Measurements from ENCODE around the gene BLOC1S6.

BLOC1S6 gene, protein sequence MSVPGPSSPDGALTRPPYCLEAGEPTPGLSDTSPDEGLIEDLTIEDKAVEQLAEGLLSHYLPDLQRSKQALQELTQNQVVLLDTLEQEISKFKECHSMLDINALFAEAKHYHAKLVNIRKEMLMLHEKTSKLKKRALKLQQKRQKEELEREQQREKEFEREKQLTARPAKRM

DNA sequence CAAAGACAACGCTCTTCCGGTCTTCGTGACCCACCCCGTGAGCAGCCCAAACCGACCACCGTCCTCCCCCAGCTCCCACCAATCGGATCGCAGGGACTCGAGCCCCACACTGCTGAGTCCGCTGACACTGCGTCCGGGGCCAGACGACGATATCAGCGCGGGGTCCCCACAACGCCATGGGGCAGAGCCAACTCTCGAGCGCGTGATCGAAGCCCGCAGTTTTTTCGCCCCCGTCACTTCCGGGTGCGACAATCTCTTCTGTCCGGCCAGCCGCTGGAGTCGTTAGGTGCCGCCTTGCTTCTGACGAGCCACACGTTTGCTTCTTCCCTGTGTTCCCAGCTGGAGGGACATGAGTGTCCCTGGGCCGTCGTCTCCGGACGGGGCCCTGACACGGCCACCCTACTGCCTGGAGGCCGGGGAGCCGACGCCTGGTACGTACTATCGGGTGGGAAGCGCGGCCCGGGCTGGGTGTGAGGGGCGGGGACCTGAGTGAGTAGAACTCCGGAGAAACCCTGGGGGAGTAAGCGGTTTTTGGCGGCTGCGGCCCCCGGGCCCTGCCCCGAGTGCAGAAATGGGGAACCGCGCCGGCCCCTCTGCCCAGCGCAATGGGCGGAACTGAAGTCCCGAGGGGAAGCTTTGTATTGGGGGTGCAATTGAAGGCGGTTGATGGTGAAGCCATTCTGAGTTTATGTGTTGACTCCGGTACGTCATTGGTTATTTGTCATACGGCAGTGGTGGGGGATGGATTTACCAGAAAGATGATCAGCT, at the start of gene BLOC1S6:
Gene BLOC1S6 (plus strand): TSS at position 285 of the 768 bp plus-strand sequence. CDS start 65 bp downstream, at position 350.
- in situ Hi-C loops (cut with HindIII; ENCODE audit: low sequenced_read_pairs) = loop anchor here (5.0 kb wide), 1 partner anchor 75 kb away; no protein-coding TSS in a partner anchor

DNA sequence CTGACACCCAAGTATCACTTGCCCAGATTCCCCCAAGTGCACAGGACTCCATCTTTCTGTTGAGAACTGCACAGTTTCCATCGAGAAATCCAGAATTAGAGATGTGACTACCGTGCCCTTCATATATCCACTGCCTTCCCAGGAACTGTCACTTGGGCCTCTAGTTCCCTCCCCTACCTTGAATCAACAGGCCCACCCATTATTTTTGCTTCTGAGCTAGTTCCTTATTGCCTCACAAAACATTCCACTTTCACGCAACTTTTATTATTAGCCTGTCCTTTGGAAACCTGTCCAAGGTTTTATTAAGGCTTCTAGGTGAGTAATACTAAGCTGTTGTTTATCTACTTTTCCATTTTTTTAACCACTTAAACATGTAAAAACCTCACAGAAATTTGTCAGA, 47.5 kb upstream of the BLOC1S6 start:
- in situ Hi-C loops (cut with HindIII; ENCODE audit: low sequenced_read_pairs) = no loop called here

DNA sequence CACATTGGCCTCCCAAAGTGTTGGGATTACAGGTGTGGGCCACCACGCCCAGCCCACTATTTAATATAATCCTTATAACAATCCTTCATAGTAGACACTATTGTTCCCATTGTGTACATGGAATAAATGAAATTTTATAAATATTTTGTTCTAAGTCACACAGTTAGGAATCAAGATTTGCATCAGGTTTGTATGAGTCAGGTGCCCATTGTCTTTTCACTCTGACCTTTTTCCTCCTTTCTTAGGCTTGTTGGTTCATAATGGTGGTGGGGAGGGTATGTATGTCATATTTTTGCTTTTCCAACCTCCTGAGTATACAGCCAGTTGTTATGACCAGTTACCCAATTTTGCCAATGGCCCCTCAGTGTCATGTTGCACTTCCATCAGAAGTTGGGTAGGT, 46.6 kb upstream of the BLOC1S6 start:
- in situ Hi-C loops (cut with HindIII; ENCODE audit: low sequenced_read_pairs) = no loop called here

DNA sequence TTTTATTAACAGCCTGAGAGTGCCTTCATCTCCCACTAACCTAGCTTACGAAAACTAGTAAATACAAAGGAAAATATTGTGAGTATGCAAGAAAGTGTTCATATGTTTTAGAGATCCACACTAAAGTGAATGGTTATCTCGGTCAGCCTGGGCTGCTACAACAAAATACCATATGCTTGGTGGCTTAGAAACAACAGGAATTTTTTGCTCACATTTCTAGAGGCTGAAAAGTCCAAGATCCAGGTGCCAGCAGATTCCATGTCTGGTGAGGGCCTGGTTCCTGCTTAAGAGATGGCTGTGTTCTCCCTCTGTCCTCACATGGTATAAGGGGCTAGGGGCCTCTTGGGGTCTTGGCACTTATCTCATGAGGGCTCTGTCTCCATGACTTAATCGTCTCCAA, 44.1 kb upstream of the BLOC1S6 start:
- in situ Hi-C loops (cut with HindIII; ENCODE audit: low sequenced_read_pairs) = no loop called here

DNA sequence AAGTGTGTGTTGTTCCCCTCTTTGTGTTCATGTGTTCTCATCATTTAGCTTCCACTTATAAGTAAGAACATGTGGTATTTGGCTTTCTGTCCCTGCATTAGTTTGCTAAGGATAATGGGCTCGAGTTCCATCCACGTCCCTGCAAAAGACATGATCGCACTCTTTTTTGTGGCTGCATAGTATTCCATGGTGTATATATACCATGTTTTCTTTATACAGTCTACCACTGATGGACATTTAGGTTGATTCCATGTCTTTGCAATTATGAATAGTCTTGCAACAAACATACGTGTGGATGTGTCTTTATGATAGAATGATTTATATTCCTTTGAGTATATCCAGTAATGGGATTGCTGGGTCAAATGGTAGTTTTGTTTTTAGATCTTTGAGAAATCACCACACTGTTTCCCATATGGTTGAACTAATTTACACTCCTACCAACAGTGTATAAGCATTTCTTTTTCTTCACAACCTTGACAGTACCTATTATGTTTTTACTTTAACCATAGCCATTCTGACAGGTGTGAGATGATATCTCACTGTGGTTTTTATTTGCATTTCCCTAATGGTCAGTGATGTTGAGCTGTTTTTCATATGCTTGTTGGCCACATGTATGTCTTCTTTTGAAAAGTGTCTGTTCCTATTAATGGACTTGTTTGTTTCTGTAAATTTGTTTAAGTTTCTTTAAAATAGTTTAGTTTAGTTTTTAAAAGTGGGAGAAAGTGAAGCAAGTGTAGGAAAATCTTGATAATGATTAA, 42.7 kb upstream of the BLOC1S6 start:
- in situ Hi-C loops (cut with HindIII; ENCODE audit: low sequenced_read_pairs) = no loop called here

DNA sequence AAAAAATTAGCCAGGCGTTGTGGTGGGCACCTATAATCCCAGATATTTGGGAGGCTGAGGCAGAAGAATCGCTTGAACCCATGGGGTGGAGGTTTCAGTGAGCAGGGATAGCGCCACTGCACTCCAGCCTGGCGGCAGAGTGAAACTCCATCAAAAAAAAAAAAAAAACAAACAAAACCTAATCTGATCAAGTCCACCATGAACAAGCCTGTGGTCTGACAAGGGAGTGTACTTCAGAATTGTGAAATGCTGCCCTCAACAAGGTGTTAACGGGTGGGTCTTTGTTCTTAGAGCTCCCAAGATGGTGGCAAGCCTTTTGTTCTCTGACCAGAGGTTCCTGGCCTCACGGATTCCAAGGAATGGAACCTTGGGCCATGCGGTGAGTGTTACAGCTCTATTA, 40.4 kb upstream of the BLOC1S6 start:
- in situ Hi-C loops (cut with HindIII; ENCODE audit: low sequenced_read_pairs) = no loop called here

DNA sequence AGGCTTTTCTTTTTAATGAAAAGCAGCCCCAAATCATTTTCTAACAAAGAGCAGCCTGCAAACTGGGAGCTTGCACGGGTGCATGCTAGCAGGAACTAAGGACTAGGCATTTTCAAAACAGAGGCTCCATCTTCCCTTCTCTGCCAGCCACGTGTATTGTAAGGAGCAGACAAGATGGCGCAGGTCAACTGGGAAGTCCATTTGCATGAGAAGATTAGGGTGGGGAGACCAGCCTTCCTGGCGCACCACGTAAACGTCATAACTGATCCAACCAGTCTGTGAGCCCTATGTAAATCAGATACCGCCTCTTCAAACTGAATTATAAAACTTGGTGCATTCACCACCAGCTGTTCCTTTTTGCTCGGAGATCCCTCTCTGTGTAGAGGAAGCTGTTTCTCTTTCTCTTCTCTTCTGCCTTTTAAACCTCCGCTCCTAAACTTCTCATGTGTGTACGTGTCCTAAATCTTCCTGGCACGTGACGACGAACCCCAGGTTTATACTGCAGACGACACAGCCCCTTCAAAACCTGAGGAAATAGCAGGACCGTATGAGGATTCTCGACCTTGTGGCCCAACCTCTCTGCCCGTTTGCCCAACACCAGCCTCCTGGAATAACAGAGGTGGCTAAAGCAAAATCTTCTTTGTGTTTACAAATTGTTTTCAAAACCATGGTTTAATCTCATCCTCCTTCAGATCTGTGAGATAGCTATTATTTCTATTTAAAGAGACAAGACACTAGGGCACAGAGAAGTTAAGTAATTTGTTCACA, 38.2 kb upstream of the BLOC1S6 start:
- in situ Hi-C loops (cut with HindIII; ENCODE audit: low sequenced_read_pairs) = no loop called here

DNA sequence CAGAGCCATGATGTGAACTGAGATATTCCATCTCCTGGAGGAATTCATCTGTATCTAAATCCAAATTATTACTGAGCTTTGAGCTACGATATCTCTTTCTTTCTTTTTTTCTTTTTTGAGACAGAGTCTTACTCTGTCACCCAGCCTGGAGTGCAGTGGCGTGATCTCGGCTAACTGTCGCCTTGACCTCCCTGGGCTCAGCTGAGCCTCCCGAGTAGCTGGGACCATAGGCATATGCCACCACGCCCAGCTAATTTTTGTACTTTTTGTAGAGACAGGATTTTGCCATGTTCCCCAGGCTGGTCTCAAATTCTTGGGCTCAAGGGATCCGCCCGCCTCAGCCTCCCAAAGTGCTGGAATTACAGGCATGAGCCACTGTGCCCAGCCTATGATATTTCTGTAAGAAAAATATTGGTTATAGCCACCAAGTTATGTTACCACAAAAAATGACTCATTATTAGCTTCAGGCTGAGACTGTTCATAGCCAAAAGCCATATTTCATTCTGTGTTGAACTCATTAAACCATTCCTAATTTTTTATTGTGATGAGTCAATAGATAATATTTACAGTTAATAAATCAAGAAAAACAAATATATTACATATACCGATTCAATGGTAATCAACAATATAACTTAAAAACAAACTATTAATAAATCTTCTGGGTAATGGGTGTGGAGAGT, 37.5 kb upstream of the BLOC1S6 start:
- in situ Hi-C loops (cut with HindIII; ENCODE audit: low sequenced_read_pairs) = no loop called here

DNA sequence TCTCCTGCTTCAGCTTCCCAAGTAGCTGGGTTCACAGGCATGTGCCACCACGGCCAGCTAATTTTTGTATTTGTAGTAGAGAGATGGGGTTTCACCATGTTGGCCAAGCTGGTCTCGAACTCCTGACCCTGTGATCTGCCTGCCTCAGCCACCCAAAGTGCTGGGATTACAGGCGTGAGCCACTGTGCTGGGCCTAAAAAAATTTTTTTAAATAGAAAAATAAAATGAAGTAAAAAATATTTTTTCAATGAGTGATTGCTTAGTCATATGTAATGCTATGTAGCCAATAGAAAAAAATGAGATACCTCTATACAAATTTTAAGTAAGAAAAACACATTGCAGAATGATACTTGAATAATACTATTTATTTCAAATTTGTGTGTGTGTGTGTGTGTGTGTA, 36.7 kb upstream of the BLOC1S6 start:
- in situ Hi-C loops (cut with HindIII; ENCODE audit: low sequenced_read_pairs) = no loop called here

DNA sequence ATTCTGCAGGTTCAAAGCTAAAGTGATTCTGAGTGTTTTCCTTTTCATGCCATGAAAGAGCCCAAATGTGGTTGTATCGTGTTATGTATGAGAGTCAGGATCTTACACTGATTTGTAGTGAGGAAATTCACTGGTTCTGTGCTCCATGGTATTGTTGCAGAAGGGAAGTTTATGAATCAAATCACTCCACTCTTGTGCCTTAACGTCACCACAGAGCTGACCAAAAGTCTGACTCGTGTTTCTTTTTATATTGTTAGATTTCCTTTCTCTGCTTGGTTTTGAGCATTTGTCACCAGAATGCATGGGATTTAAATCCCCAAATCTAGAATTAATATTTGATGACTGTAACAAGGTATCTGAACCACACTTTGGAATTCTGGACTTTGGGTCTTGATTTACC, 35.5 kb upstream of the BLOC1S6 start:
- in situ Hi-C loops (cut with HindIII; ENCODE audit: low sequenced_read_pairs) = no loop called here

DNA sequence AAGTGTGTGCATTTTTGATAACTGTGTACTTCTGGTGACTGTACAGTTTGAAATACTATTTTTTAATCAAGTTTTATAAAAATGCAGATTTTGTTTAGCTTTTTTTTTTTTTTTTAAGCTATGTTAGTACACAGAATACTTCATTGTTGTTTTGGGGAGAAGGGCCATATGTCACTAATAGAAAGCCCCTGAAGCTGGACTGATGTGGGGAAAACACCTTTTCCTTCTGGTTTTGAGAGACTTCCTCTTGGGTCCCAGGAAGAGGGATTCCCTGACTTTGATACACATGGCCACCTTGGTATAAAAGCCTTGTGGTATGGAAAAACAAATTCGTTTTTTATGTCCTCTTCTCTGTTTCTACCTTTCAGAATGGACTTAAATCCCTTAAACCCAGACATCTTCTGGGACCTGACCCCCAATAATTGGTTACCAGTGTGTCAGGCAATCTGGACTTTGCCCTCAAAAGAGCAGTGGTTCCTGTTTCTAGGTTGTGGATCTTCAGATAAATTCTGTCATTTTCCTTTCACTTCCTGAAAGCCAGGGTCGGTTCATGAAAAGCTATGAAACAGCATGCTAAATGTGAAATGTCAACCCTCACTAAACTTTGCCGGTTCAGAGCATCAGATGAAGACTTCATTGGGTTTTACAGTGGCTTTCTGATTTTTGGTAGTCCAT, 31.1 kb upstream of the BLOC1S6 start:
- in situ Hi-C loops (cut with HindIII; ENCODE audit: low sequenced_read_pairs) = no loop called here

DNA sequence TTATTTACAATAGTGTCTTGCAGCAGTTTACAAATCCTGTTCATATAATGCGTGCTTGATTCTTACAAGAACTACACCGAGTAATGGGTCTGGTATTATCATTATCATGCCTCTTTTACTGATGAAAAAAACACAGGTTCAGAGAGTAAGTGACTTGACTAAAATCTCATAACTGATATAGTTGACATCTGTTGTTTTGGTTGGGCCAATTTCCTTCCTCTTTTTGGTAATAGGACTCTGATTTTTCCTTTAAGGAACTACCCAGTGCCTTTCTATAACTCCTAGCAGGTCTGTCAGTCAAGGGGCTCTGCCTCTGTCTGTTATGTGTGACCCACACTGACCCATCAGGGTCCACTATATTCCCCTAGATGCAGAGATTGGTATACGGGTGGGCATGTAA, 14.6 kb upstream of the BLOC1S6 start:
- in situ Hi-C loops (cut with HindIII; ENCODE audit: low sequenced_read_pairs) = no loop called here

DNA sequence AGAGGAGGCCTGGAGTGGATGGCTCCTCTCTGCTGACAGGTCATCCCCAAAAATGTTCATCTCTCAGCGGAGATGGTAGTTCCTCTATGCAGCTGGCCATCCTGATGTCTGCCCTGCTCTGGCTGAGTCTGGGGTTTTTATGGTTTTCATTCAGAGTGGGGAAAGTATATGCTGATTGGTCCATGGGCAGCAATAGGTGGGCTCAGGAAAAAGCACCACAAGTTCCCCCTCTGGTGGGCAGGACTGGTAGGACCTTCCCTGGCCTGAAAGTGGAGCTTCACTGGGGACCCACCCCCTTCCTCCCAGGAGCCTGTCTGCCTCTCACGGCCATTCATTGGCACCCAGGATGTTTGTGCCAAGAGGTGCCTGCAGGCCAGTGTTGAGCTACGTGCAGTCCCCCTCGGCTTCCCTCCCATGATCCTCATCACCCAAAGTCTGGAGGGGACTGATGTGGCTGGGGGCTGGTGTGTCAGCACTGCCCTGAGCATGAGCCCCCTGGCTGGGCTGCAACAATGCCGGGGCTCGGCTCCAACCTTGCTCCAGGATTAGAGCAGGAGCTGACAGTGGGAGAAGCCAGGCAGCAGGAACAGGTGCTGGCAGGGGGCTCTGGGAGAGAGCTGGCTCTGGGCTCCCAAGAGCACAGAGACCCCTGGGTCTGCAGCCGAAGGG, 13.1 kb upstream of the BLOC1S6 start:
- in situ Hi-C loops (cut with HindIII; ENCODE audit: low sequenced_read_pairs) = no loop called here

DNA sequence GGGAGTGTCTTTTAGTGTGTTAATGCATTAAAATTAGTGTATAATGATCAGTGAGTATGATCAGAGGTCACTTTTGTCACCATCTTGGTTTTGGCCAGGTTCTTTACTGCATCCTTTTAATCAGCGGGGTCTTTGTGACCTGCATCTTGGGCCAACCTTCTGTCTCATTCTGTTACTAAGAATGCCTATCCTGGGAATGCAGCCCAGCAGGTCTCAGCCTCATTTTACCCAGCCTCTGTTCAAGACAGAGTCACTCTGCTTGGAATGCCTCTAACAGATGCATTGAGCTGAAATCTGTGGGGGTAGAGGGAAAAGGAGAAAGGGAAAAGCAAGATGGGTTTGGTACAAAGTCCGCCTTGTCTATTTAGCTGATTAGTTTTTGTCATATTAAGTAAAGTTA, 5.3 kb upstream of the BLOC1S6 start:
- in situ Hi-C loops (cut with HindIII; ENCODE audit: low sequenced_read_pairs) = no loop called here

DNA sequence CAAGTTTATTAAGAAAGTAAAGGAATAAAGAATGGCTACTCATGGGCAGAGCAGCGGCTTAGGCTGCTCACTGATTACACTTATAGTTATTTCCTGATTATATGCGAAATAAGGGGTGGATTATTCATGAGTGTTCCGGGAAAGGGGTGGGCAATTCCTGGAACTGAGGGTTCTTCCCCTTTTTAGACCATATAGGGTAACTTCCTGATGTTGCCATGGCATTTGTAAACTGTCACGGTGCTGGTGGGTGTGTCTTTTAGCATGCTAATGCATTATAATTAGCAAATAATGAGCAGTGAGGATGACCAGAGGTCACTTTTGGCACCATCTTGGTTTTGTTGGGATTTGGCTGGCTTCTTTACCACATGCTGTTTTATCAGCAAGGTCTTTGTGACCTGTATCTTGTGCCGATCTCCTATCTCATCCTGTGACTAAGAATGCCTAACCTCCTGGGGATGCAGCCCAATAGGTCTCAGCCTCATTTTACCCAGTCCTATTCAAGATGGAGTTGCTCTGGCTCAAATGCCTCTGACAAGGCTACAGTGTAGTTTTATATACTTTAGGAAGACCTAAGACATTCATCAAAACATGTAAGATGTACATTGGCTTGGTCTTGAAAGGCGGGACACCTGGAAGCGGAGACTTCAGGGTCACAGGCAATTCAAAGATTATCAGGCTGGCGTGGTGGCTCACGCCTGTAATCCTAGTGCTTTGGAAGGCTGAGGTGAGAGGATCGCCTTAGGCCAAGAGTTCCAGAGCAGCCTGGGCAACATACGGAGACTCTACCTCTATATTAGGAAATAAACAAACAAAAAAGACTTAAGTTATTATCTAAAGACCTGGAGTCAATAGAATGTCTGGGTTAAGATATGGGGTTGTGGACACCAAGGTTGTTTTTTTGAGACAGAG, 3.2 kb upstream of the BLOC1S6 start:
- in situ Hi-C loops (cut with HindIII; ENCODE audit: low sequenced_read_pairs) = no loop called here

DNA sequence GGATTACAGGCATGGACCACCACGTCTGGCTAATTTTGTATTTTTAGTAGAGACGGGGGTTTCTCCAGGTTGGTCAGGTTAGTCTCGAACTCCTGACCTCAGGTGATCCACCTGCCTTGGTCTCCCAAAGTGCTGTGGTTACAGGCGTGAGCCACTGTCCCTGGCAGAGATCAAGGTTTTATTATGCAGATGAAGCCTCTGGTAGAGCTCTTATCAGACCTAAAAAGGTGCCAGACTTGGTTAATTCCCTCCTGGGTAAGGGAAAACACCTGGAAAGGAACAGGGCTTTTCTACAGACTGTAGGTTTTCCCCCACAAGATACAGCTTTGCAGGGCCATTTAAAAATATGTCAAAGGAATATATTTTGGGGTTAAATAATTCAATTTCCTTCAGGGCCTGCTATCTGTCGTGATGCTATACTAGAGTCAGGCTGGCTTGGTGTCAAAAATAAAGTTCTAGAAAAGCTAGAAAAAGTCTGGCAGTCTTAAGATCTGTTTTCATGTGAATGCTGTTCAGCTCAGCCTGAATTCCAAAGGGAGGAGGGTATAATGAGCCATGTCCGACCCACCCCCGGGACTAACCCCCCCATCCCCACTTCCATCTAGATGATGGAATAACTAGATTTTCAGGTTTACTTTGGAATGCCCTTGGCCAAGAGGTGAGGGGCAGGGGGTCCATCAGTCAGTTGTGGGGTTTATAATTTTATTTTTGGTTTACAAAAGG, 1.9 kb upstream of the BLOC1S6 start:
- in situ Hi-C loops (cut with HindIII; ENCODE audit: low sequenced_read_pairs) = loop anchor here (5.0 kb wide), 1 partner anchor 73 kb away; no protein-coding TSS in a partner anchor

DNA sequence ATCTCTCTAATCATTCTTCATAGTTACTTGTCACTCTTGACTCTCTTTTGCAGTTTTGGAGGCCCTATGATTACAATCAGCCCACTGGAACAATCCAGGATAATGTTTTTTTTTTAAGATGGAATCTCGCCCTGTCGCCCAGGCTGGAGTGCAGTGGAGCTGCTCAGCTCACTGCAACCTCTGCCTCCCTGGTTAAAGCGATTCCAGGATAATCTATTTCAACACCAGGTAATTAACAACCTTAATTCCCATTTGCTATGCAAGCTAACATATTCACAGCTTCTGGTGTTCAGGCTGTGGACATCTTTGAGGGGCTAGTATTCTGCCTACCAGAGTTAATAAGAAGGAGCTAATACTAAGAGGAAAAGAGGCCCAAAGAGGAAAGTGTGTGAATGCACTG, 1.1 kb upstream of the BLOC1S6 start:
- in situ Hi-C loops (cut with HindIII; ENCODE audit: low sequenced_read_pairs) = loop anchor here (5.0 kb wide), 1 partner anchor 74 kb away; no protein-coding TSS in a partner anchor
